NOMO-1 (cell line): ENCODE data around the gene CASKIN2.
A peak's percentile ranks its signal among the peaks of the same experiment; 100 is the strongest.

Source experiments
- DNase-seq, 2 experiments: peaks; one replicate each; lab custom pipeline; 2025; ENCODE audit not compliant: unreplicated experiment in 2 of 2; lab: John Stamatoyannopoulos, UW

Gene CASKIN2

GRCh38 chr17:75507733-75508719, 7.3 kb downstream of the CASKIN2 start:
- DNase-seq = no peak

GRCh38 chr17:75506888-75507287, 8.4 kb downstream of the CASKIN2 start:
- no peak for DNase-seq

GRCh38 chr17:75506134-75506533, 9.2 kb downstream of the CASKIN2 start:
- no peak for DNase-seq

GRCh38 chr17:75505640-75506039, 9.7 kb downstream of the CASKIN2 start:
- DNase-seq = no peak

DNA sequence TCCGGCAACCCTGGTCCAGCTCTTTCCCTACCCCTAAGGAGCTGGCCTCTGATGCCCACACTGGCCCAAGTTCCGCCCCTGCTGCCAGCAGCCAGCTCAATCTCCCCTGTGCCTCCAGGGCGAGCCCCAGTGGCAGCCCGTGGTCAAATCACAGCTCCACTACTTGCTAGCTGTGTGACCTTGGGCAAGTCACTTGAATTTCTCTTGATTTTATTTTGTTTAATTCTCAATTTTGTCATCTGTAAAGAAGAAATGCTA, 10.3 kb downstream of the CASKIN2 start:
- DNase-seq = no peak

GRCh38 chr17:75504347-75505151, 10.8 kb downstream of the CASKIN2 start:
- DNase-seq = peak; percentile 35 to 57

DNA sequence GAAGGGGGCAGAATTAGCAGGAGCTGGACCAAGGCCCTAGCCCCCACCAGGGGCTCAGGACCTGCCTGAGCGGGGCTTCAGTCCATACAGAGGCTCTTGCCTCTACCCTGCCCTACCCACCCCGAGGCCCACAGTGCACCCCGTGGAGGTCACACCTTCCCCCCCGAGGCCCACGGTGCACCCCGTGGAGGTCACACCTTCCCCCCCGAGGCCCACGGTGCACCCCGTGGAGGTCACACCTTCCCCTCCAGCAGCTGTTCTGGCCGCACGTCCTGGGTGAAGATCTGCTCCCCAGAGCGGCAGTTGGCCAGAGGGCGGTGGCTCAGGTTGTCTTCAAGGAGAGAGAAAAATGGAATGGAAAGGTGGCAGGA, 11.4 kb downstream of the CASKIN2 start:
- no peak for DNase-seq

DNA sequence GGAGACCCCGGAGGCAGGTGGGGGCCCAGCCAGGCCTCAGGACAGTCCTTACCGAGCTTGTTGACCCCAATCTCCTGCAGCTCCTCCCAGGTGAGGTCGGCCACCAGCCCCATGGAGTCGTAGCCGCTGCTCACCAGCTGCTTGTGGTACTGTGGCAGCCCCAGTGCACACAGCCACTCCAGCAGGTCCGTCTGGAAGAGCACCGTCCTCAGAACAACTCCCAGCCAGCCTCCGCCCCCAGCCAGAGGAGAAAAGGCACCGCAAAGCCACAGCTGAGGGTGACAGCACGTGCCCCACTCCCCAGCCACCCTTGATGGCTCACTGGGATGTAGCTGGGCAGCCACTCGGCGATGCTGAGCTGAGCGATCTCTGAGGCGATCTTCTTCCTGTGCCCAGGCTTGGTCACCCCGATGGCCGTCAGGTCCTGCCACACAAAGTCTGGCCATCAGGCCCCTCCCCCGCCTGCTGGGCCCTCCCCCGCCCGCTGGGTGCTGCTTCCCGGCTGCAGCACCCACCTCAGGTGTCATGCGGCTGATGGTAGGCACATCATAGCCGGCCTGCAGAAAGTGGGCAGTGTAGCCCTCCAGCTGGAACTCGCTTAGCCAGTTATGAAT, 11.9 kb downstream of the CASKIN2 start:
- DNase-seq = no peak

DNA sequence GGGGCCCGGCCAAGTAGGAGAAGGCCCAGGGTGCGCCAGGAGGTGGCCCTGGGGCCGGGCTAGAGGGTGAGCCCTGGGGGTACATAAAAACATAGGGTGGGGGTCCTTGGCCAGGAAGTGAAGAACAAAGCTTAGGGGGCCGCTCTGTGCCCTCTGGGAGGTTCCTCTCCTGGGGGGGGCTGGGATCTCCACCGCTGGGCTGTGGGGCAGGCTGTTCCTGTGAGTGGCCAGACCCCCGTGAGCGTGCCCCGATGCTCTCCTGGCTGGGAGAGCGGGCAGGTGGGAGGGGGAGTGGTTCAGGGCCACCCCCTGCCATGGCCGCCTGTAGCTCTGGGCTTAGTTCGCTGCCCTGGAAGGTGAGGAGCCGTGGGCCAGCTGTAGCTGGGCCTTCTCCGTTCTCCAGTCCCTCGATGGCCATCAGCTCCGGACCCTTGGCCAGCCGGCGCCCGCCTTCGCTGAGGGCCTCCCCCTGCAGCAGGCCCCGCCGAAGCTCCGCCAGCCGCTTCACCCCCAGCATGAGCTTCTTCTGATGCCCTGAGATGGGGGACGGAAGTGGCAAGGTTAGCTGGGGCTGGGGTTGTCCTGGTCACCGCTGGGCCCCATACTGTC, 12.5 kb downstream of the CASKIN2 start:
- no peak for DNase-seq

GRCh38 chr17:75502072-75502720, 13.1 kb downstream of the CASKIN2 start:
- DNase-seq = no peak

DNA sequence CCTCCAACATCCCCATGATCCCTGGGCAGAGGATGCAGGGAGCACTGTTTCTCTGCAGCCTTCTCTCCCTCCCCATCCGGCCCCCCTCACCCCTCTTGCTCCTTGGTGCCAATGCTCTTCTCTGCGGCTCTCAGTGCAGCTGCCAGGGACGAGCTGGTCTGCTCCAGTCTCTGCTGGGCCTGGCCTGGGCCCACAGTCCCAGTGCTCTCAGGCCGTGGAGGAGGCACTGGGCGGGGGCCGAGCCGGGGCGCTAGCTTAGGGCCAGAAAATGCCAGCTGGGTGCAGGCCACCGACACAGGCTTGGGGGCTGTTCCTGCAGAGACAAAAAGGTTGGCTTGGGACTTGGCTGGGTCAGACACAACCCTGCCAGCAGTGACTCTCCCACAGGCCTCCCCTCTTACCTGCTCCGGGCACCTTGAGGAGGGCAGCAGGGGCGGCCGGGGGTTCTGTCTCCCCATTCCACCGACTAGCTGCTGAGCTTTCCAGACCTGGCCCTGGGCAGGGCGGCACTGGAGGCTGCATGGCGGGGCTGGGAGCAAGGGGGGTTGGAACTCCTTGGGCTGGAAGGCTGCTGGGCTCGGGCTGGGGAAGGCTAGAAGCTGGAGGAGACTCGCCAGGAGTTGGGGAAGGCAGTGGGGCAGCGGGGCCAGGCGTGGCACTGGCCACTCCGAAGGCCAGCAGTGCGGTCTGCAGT, 13.8 kb downstream of the CASKIN2 start:
- no peak for DNase-seq

DNA sequence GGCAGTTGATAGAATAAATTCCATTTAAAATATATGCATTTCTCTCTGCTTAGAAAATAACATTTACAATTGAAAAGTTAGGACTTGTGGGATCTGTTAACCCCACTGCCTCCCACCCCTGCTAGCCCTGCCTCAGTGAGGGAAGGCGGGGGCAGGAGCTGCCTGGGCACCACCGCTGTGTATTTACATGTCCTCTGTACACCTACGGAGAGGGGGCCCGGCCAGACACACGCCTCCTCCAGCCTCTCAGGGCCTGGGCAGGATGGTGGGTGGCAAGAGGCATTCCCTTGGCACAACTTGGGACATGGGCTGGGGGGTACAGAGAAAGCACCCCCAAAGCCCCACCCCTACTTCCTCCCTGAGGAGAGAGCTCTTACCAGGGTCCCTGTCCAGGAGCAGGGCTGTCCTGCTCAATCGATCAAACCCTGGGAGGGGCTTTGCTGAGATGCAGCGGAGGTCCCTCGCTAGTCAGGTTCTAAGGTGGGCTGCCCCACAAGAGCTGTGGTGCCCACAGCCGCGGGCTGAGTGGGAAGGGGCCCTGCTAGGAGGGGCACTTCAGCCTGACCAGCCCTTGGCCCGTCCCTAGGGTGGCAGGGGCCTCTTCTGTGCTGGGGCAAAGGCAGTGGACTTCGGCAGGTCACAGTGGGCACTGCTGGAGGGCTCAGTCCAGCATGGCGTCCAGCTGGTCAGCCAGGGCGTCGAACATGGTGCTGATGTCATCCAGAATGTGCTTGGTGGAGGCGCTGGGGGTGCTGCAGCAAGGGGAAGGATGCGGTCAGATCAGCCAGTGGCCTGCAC, 14.7 kb downstream of the CASKIN2 start:
- no peak for DNase-seq

GRCh38 chr17:75499313-75500022, 15.9 kb downstream of the CASKIN2 start:
- DNase-seq = no peak

DNA sequence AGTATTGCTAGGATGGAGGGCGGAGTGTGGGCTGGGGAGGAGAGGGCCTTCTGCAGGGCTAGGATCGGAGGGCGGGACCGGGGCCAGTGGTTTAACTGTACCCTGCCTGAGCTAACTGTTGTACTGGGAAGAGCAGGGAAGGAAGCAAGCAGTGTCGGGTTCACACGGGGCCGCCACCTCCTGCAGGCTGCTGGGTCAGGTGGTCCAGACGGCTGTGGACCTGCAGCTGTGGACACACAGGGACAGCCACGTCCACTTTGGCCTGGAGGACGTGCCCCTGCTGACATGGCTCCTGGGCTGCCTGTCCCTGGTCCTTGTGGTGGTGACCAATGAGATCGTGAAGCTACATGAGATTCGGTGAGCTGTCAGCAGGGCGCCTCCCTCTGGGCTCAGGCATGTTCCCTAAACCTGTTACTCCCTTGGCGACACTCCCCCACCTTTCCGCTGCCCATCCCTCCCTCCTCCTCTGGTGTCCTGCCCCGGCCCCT, 16.6 kb downstream of the CASKIN2 start:
- no peak for DNase-seq

DNA sequence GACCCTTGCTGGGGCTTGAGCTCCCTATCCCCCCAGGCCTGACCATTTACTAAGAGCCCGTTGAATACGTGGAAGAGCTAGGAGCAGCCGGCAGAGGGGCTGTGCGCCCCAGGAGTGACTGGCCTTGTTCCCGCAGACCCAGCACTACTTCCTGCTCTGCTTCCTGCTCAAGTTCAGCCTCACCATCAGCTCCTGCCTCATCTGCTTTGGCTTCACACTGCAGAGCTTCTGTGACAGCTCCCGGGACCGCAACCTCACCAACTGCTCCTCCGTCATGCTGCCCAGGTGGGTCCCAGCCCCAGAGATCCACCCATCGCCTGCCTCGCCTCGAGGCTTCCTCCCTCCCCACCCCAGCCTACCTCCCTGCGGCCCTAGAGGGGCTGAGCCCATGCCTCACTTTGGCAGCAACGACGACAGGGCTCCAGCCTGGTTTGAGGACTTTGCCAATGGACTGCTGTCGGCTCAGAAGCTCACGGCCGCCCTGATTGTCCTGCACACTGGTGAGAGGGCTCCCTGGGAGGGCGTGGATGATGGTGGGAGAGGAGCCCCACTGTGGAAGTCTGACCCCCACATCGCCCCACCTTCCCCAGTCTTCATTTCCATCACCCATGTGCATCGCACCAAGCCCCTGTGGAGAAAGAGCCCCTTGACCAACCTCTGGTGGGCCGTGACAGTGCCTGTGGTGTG, 17.2 kb downstream of the CASKIN2 start:
- DNase-seq = no peak

DNA sequence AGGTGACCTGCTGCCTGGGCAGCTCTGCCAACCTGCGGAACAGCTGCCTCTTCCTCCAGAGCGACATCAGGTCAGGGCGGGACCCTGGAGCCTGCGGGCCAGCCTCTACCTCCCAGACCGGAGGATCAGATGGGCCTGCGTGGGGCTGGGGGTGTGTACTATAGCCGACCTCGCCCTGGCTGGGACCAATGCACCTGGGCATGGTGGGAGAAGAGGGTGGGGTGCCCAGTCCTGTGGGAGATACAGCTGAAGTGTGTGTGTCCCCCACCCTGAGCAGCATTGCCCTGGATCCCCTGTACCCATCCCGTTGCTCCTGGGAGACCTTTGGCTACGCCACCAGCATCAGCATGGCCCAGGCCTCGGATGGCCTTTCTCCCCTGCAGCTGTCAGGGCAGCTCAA, 19.3 kb downstream of the CASKIN2 start:
- no peak for DNase-seq

- DNase-seq = no peak
Observed at GRCh38 chr17:75494326-75494877, 20.9 kb downstream of the CASKIN2 start.
